Embryonic facial prominence (tissue), 1 donor: ENCODE results near the gene SP110.

Source experiments
- DNase-seq: peaks from one replicate; pipeline ENCODE4 v3.0.0-alpha.2; 2016; ENCODE audit errors: extremely low spot score

SP110 gene

DNA sequence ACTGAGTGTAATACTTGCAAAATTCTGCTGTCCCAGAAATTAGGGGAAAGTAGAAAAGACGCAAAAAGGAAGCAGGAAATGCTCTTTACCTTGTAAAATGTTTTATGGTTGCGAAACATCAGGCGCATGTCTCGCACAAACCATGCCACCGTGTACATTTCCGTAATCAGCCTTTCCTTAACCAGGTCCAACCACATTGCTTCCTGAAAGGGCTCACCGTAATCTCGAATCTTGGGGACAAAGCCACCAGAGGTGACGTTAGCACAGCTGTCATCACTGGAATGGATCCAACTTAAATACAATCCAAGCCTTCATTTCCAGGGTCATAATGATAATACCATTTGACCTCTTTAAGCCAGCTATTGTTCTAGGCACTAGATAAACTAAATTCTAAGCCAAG is 49.3 kb downstream of the SP110 start:
- DNase-seq: no peak

DNA sequence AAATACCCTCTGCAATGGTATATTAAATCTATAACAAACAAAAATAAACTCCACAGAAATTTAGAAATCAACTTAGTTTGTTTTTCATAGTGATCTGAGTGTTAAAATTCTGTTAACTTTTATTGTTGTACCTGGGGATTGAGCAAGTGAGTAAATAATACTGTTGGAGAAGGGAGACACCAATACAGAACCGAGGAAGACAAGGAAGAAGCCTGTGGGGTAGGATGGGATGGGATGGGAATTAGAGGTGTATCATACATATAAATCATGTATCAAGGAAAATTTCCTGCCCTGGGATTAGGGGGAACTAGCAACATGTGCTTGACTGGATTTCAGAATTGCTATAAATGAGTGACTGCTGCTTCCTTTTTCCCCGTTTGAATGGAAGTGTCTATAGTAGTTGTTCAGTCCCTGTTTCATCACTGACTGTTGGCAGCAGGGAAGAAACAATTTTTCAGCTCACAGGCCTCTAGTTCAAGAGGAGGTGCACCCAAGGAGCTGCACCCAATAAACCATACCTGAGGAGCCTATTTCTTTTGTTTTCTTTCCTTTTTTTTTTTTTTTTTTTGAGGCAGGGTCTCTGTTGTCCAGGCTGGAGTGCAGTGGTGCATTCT is 53.1 kb downstream of the SP110 start:
- no peak for DNase-seq

DNA sequence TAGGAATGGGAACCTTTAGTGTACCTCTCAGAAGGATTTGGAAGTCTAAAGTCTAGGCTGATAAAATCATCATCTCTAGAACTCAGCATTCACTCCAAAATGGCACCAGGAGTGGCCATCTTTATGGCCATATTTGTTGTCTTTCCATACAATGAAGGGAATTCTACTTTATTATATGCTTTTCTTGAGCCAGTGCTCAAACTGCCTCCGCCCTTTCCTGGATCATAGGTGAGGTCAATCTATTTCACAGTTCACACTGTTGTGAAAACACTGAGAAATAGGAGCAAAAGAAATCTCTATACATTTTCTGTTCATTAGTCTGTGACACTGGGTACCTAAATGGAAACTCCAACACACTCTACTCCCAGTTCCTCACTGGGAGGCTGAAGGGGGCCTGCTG is 55.6 kb downstream of the SP110 start:
- DNase-seq: no peak

DNA sequence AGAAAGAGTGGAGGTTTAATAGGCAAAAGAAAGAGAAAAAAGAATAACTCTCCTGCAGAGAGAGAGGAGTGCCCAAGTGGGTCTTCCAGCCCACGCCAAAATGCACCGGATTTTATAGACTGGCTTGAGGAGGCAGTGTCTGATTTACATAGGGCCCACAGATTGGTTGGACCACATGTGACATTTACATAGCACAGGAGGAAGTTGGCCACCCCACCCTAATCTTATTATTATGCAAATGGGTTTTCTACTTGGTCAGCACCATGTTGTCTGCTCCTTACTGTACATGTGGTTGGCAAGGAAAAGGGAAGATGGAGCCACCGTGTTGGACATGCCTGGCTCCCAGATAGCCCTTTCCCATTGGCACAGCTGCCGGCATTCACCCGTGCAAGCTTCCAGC is 56.8 kb downstream of the SP110 start:
- no peak for DNase-seq

DNA sequence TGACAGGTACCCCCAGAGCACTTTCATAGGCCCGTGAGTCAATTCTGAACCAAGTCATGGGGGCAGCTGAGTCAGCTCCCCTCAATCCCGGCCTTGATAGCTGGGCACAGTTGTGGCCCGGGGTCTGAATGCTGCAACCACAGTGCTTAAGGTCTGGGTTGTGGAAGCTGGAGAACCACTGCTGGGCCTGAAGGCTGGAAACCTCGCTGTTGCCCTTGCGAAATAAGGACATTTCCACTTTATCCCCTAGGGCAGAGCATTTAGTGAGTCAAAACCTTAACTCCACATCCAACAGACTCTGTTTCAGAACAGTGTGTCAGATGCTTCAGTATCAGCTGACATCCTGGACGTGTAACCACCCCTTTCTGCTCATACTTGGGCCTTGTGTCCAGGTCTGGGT is 58.6 kb downstream of the SP110 start:
- no peak for DNase-seq

DNA sequence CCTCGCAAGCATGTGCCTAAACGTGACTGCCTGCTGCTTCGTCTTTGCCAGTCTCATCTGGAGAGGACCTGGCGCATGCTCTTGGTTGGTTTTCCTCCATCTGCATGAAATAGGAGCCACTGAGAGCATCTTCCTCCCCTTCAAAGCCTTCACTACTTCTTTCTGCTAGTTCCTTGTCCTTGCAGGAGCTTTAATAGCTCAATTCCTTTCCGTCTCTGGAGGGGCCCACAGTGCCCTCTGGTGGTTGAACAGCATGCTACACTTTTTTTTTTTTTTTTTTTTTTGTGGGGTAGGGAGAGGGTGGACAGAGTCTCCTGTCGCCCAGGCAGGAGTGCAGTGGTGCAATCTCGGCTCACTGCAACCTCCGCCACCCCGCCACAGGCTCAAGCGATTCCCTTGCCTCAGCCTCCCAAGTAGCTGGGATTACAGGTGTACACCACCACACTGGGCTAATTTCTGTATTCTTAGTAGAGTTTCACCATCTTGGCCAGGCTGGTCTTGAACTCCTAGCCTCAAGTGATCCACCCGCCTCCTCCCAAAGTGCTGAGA is 59.6 kb downstream of the SP110 start:
- no peak for DNase-seq

DNA sequence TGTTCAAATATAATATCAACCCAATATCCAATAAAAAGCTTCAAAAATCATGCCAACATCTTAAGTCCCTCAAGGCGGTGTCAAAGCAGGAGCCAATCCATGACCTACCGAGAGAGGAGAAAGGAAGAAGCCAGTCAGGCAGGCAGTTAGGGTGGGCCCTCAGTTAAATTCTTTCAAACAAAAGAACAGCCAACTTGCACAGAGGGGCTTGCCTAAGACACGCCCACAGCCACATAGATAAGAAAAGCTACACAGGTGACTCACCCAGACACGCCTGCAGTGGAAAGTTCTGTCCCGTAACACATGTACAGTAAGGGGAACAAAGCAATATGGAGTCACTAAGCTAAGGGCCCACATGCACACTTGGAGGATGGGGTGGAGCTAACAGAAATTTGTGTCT is 61.3 kb downstream of the SP110 start:
- DNase-seq: no peak

DNA sequence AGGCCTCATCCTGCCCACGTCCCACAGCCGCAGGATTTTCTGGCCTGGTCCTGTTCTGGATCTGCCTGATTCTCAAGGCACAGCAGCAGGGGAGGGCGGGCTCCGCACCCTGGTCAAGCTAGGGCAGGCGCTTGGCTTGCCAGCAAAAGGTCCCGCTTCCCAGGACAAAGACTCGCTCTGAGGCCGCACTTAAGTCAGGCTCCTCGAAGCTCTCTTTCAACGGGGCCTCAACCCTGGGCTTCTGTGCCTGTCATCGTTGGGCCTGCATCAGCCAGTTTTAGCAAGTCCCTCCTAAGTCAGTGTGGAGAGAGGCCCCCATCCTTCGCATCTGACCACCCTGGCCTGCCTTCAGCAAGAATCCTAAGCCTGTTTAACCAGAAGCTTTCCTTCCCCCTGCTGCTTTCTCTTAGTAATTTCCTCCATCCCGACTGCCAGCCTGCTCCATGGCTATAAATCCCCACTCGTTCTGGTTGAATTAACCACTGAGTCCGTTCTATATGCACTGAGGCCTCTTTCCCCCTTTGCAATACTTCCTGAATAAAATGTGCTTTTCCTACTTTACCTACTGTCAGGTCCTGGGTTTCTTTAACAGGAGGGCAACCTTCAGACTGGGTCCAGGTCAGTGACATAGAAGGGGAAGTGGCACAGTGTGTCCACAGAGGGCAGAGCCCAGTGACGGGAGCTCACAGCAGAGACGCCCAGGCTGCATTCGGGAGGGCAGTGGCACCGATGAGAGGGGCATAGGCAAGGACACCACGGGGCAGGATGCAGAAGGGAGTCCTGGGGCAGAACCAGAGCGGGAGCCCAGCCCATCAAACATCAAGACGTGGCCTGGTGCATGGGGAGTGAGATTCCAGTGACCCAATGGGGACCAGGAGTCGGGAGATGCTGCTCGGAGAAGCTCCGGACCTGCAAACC is 62.7 kb downstream of the SP110 start:
- no peak for DNase-seq

DNA sequence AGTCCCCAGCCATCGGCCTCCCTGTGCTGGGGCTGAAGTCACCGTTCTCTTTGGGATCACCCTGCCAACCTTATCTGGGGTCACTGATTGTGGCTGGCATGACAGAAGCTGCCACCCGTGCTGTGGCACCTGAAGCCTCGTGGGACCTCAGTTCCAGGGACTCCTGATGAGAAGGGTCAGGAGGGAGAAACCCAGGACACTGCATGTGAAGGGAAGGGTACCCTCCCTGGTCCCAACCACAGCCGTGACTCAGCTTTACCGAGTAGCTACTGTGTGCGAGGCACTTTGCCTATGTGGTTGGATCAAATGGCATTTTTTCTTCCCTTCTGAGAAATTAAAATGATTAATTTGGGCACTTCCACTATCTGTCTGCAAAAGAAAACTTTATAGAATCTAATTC is 64.4 kb downstream of the SP110 start:
- no peak for DNase-seq

DNA sequence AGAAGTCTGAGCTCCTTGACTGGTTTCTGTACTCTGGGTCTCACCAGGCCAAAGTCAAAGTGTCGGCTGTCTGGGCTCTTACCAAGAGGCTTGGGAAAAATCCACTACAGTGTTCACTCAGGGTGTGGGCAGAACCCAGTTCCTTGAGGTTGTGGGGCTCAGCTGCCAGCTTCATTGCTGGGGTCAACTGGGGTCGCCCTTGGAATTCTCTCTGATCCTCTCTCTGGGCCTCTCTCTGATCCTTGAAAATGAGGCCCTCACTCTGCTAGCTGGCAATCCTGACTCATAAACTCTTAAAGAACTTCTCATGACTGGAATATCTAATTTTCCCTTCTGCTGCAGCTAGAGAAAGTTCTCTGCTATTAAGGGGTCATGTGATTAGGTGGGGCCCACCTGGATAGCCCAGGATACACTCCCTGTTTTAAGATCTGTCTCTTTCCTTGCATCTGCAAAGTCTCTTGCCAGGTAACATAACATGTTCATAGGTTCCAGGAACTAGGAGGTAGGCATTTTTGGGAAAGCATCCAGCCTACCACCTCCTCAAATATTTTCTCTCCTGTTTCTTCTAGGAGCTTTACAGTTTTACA is 66.3 kb downstream of the SP110 start:
- no peak for DNase-seq

DNA sequence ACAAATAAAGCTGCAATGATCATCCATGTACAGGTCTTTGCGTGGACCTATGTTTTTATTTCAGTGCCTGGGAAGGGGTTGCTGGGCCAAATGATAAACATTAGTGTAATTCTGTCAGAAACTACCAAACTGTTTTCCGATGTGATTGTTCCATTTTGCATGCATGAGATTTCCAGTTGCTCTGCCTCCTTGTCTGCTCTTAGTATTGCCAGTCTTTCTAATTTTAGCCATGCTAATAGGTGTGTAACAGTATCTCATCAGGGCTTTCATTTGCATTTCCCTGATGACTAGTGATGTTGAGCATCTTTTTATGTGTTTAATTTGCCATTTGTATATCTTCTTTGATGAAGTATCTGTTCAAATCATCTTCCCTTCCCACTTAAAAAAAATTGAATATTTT is 67.5 kb downstream of the SP110 start:
- DNase-seq: no peak

DNA sequence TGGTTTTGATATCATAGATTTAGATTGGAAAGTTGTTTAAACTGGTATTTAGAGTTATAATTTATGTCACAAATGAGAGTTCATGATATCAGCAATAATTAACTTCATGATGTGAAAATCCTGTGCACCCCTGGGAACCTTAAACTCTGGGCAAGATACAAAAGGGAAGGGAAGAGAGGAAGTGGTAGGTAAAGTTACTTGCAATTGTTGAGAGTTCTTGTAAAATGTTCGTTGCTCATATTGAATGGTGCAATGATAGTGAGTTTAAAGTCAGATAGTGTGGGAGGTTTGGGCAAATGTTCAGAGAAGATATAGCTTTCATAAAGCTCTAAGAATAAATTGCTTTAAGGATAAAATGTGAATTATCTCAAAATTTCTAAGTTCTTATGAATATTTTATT is 75.4 kb downstream of the SP110 start:
- DNase-seq: no peak

DNA sequence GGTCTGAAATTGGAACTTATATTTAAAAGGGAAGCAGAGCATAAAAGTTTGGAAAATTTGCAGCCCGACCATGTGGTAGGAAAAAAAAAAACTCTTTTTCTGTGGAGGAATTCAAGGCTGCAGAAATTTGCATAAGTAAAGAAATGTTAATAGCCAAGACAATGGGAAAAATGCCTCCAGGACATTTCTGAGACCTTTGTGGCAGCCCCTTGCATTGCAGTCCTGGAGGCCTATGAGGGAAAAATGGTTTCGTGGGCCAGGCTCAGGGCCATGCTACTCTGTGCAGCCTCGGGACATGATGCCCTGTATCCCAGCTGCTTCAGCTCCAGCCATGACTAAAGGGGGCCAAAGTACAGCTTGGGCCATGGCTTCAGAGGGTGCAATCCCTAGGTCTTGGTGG is 79.1 kb downstream of the SP110 start:
- DNase-seq: no peak

DNA sequence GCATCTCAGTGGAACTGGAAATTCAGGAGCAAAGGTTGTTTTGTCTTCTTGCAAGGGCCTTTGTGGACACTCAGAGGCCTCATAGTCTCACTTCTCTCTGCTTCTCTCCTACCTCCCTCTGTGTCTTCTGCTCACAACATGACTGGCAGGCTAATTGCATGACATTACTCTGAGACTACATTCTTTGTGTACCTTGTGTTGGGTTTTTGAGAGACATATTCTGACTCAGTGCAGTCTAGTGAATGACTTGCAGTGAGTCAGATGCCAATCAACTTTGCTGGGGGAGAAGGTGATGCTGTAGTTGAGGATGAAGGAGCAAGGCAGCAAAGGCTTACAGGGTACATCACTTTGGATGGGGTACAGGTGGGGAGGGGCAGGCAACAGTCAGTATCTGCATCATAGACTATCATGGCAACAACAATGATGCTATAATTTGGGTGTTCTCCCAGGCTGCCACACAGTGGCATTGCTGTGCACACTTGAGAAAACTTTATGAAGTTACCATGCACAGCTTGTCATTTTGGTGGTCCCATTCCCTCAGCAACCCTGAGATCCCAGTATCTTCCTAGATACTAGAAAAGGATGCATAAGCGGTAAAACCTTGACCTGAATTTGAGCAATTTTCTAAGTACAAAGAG is 81.8 kb downstream of the SP110 start:
- DNase-seq: no peak

DNA sequence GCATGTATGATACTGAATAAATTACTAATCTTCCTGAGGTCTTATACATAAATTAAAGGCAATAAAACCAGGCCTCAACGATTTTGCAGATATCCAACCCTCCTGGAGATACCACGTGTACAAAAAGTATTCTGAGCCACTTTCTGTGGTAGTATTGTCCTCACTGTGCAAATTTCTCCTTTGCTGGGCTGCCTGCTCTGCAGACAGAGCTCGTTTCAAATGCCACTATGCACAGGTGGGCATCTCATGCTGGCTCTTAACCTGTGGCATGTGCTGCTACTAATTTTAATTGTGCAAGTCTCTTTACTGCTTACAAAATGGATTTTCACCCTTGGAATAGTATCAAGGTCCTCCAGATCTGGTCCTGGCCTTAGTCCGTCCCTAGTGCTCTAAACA is 84.7 kb downstream of the SP110 start:
- no peak for DNase-seq

DNA sequence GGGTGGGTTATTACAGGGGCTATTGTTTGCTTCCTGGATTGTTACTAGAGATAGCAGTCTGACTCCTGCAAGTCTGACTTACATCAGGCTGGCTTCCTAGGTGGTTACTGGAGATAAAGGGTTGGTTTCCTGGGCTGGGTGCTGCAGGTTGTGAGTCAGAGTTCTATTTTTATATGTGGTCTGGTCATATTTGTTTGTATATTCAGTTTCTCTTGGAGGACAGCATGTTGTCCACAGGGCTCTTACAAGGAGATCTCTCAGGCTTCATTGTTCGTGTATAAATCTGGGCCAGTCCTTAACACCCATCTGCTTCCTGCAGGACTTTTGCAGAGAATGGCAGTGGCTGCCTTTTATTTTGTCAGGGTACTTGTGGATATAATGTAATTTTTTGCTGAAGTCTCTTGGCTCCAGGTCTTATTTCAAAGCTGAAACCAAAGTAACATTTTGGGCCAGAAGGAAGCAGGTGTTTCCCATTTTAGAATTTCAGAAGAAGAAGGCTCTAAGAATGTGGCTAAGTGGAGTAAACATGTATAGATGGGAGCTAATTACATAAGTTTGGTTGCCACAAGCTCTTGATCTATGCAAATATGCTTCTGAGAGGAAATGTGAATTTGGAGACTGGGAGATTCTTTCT is 85.2 kb downstream of the SP110 start:
- no peak for DNase-seq

DNA sequence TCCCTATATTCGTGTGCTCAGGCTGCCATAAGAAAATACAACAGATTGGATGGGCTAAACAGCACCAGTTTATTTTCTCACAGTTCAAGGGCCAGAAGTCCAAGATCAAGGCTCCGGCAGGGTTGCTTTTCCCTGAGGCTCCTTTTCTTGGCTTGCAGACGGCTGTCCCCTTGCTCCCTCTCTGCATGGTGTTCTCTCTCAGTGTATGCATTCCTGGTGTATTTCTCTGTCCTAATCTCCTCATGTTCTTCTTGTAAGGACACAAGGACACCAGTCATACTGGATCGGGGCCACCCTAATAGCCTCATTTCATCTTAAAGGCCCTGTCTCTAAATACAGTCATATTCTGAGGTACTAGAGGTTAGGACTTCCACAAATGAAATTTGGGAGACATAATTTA is 88.4 kb downstream of the SP110 start:
- no peak for DNase-seq

DNA sequence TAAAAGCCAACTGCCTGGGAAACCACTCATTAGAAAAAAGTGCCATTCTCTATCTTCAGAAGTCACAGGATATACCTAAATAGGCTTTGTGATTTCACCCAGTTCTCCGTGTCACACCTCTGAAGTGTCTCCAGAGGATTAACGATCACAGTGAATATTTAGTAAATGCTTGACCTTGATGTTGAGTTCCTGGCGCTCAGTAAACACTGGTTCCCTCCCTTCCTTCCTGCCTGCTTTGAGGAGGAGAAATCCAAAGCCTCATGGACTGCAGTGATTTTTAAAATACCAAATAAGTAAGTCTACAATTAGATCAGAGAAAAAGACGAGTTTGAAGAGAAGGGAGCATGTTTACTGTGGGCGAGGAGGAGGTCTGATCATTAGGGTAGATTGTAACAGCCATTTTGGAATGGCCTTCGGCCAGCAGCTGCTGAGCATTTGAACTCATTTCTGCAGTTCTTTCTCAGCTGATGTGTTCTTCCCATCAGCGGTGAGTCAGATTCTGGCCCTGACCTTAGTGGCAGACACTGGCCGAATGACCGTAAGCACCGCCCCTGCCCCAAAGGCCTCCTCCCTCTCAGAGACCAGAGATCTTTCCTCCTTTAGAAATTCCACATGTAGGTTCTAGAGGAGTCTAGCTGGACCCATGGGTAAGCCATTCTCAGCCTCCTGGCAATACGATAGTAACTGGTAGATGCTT is 89.0 kb downstream of the SP110 start:
- DNase-seq: no peak

DNA sequence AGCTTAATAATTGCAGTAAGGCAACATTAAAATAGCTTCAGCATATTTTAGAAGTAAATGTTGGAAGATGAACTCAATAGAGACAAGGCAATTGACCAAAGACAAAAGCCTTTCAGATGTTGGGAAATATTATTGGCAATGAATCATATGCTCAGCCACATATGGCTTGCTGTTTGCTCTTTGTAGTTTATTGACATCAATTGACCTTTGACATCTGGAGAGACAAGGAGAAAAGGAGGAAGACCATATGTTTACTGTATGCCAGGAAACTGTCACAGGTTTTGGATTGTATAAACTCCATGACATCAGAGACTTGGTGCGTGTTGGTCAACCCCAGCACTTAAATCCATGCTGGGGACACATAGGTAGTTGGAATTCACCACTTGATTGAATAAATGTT is 90.4 kb downstream of the SP110 start:
- no peak for DNase-seq

DNA sequence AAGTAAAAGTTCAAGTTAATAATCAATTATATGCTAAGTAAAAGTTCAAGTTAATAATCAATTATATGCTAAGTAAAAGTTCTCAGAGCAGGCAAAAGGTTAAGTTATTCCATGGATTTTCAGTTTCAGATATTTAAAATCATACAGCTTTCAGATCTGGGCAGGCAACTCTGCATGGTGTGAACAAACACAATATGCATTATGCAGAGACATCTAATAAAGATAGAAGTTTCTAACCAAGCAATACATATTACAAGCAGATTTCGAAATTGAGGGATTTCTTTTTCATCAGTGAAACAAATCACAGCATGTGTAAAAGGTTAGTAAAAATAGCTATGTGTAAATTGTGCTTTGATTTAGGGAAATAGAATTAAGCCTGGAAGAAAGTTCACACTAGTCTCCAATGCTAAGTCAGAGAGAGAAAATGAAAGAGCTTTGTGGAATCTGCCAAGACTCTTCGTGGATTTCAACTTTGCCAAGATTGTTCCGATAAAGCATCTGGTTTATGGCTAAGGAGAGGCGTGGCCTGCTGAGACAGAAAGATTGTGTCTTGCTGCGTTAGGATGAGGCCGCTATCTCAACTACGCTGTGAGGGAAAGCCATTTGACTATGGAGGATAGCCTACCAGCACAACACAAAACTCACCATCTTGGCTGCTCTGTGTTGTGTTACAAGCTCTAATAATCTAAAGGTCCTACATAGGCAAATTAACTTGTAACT is 91.0 kb downstream of the SP110 start:
- DNase-seq: no peak

DNA sequence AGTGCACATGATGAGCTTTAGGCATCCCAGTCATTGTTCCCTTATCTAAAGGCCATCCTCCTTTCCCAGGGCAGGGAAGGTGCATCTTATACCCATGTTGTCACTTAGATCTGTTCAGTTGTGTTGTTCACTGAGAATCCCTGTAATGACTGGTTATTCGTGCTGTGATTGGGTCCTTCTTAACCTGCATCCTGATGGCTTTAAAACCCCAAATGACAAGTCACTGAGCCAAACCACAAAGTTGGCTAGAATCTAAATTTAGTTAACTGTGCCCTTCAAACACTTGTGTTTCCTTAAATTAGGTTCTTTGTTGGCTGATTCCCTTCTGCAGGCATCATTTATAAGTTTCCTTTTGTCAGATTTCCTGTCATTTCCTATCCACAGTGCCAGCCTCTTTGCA is 92.6 kb downstream of the SP110 start:
- no peak for DNase-seq
